ENCODE data around the gene ZNF430.
"Not testable (repeated sequence)": the region's sequence is repeated elsewhere in the genome, so short reads cannot be mapped to it uniquely, and the experiment has no call there.

Gene ZNF430

DNA sequence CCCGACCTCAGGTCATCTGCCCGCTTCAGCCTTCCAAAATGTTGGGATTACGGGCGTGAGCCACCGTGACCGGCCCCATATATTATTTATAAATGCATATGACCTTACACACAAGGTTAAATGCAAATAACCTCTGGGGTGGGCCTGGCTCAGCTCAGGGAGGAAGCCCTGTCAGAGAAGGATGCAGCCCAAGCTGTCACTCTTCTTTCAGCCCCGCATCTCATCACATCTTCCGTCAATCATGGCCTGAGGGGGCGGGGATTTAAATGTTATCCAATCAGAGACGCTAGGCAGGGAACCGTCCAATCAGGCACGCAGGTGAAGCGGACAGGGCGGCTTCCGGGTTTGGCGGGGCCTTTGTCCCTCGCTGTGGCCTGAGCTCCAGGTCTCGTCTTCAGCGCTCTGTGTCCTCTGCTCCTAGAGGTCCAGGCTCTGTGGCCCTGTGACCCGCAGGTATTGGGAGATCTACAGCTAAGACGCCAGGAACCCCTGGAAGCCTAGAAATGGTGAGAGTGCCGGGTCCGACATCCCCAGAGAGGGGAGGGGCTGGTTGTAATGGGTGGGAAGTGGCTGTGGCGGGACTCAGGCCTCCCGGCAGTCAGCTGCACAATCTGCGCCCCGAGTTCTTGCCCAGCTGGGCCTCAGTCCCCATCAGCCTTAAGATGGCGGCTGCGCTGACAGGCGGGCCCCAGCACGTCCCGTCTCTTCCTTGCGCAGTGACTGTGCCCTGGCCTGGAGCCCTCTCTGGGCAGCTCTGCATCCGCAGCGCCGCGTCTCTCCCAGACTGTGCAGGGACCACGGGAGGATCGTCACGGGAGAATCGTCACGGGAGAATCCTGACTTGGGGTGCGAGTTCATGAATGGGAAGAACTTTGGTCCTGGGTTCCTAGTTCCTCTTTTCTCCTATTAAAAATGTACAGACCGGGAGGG, at the start of gene ZNF430:
Gene ZNF430 (plus strand): TSS at position 360 of the 930 bp plus-strand sequence. CDS start 144 bp downstream, at position 504.
- peak; percentile 71 for DNase-seq

DNA sequence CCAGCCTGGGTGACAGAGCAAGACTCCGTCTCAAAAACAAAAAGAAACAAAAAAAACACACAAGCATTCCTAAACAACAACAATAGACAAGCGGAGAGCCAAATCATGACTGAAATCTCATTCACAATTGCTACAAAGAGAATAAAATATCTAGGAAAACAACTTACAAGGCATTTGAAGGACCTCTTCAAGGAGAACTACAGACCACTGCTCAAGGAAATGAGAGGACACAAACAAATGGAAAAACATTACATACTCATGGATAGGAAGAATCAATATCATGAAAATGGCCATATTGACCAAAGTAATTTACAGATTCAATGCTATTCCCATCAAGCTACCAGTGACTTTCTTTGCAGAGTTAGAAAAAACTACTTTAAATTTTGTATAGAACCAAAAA, 27.7 kb upstream of the ZNF430 start:
- not testable (repeated sequence) for DNase-seq

DNA sequence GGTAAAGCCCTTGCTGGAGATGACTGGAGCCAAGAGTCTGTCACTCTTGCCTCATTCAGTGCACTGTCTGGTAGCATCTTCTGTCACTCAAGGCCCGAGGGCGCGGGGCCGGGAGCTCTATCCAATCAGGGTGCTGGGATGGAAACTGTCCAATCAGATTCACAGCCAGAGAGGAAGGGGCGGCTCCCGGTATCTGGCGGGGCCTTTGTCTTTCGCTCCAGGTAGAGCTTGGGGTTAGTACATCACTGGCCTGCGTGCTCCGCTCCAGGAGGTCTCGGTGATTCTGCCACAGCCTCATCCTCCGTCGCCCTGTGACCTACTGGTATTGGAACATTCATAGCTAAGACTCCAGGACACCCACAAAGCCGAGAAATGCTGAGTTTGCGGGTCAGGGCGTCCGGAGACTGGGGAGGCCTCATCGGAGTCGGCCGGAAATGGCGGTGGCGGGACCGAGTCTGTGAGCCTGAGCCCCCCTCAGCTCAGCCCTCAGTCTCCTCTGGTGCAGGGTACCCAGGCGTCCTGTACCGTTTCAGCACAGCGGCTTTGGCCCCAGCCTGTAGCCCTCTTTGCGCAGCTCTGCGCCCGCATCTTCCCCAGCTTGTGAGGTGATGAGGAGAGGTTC, 20.6 kb upstream of the ZNF430 start:
- peak; percentile 8 for DNase-seq

DNA sequence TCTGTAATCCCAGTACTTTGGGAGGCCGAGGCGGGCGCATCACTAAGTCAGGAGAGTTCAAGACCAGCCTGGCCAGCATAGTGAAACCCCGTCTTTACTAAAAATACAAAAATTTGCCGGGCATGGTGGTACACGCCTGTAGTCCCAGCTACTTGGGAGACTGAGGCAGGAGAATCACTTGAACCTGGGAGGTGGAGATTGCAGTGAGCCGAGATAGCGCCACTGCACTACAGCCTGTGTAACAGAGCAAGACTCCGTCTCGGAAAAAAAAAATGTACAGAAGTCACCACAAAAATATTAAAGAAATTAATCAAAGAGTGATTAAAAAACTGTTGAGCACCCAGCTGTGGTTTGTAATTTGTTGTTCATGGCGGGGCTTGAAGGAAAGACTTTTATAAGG, 781 bp downstream of the ZNF430 start:
- not testable (repeated sequence) for DNase-seq

DNA sequence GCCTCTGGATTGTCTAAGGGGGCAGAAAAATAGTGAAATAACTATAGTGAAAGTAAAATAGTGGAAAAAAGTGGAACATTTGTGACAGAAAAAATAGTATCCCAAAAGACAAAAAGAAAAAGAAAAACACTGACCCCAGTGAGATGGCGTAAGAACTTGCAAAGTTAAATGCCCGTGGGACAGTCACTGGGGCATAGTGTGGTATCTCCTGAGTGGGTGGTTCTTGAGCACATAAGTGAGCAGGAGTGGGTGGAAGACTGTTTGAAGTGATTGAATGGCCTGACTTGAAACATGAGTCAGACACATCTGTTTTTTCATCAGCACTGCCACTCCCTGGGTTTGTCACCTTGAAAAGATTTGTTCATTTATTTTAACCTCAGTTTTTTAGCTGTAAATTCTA, 2.5 kb downstream of the ZNF430 start:
- no peak for DNase-seq

- DNase-seq, result no peak
These were observed 3.4 kb downstream of the ZNF430 start for GRCh38 chr19:21023901-21024300.

GRCh38 chr19:21028969-21029268, 8.5 kb downstream of the ZNF430 start:
- no peak for DNase-seq

- DNase-seq, result no peak
These were observed 24.6 kb downstream of the ZNF430 start for GRCh38 chr19:21045028-21045427.

- no peak for DNase-seq
These were observed 26.0 kb downstream of the ZNF430 start for GRCh38 chr19:21046489-21046888.

- no peak for DNase-seq
These were observed 27.3 kb downstream of the ZNF430 start for GRCh38 chr19:21047716-21048115.

- DNase-seq, result no peak
These were observed 32.4 kb downstream of the ZNF430 start for GRCh38 chr19:21052902-21053301.

- DNase-seq, result no peak
These were observed 44.9 kb downstream of the ZNF430 start for GRCh38 chr19:21065336-21065735.

- DNase-seq, result no peak
These were observed 61.8 kb downstream of the ZNF430 start, which contains the start of gene ZNF714 for GRCh38 chr19:21082011-21082975. Gene ZNF714, plus strand, starts transcription at chr19:21082203. Its CDS starts 16,066 bp downstream, at chr19:21098269.

GRCh38 chr19:21084343-21084742, 63.9 kb downstream of the ZNF430 start:
- DNase-seq, result no peak

DNA sequence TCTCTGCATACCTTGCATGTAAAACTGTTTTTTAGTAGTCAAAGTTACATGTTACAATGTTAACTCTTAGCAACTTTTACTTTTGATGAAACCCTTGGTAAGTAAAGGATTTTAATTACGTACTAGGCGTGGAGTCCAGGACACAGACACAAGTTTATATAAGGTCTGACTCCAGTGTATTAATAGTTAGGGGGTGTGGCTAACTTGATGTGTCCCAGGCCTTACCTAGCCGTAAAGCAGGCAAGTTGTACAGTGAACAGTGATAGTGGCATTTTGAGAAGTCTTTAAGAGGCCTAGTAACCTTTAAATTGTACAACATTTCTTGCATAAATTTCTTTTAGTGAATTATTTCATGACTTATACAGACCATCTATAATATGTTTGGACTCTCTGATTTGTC, 67.4 kb downstream of the ZNF430 start:
- DNase-seq, result no peak

DNA sequence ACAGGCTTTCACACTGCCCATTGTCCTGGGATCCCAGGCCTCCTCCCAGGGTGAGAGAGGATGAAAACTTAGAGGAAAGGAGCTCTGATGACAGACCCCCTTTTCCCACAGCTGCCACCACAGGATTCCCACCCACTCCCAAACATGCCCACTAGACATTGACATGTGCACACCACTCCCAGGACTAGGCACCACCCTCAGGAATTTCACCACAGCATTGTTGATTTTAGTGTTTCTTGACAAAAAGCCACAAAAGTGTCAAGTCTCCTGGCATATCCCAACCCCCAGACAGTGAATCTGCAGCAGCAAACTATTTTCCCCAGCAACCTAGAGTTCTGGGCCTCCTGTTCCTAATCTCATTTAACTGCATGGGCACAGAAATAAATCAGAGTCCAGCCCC, 71.7 kb downstream of the ZNF430 start:
- DNase-seq, result no peak

- no peak for DNase-seq
These were observed 74.0 kb downstream of the ZNF430 start for GRCh38 chr19:21094347-21095025.

- DNase-seq, result no peak
These were observed 77.8 kb downstream of the ZNF430 start for GRCh38 chr19:21098291-21098690.

- no peak for DNase-seq
These were observed 81.2 kb downstream of the ZNF430 start for GRCh38 chr19:21101521-21102242.

GRCh38 chr19:21109116-21109515, 88.7 kb downstream of the ZNF430 start:
- DNase-seq, result no peak
